Caco-2 (cell line): Measurements from ENCODE around the gene MTMR6. TPM values are rescaled to one million over a fixed set of nuclear protein-coding genes. Genes with fewer than 3 reads are reported as not detected.

Source experiments
- BruUV-seq: library from RNA; stranded (reverse); fragments of 400-500 nt; replicated peaks from 2 replicates; lab custom pipeline; 2021; lab: Mats Ljungman, UMichigan
- CTCF ChIA-PET: fragments of 300-600 bp; sonication (Branson Sonifier 250); formaldehyde crosslinking; loops from one replicate; lab custom pipeline; 2022; ENCODE audit warnings: antibody characterized with exemption; lab: Charles Lee
- POLR2A ChIA-PET: fragments of 300-600 bp; sonication (Branson Sonifier 250); formaldehyde crosslinking; loops from one replicate; lab custom pipeline; 2022; ENCODE audit warnings: antibody characterized with exemption; lab: Charles Lee
- DNase-seq, 2 experiments: peaks; one replicate each; pipeline versions ENCODE4 v3.0.0 to v3.0.0-alpha.2; 2020 to 2022
- H3K27me3 ChIP-seq: replicated peaks from 2 replicates; pipeline ENCODE4 v1.6.0; 2011; ENCODE audit warnings: low read length; ENCODE audit not compliant: control insufficient read depth, insufficient read depth
- H3K36me3 ChIP-seq: 2 replicates; pipeline ENCODE4 v1.5.1; 2011; ENCODE audit warnings: low read length; ENCODE audit not compliant: control insufficient read depth, insufficient read depth
- H3K4me1 ChIP-seq: fragments of 250-450 bp; sonication (Bioruptor Pico); 2 replicates; pipeline ENCODE4 v1.5.1; 2020; ENCODE audit warnings: mild to moderate bottlenecking
- H3K4me3 ChIP-seq: 2 replicates; pipeline ENCODE4 v1.5.1; 2011; ENCODE audit warnings: low read depth, mild to moderate bottlenecking, control low read depth, low read length
- H3K9me3 ChIP-seq: fragments of 250-450 bp; sonication (Bioruptor Pico); 2 replicates; pipeline ENCODE4 v1.5.1; 2020; ENCODE audit warnings: mild to moderate bottlenecking, moderate library complexity
- H3K27ac Mint-ChIP-seq: one replicate; pipeline ENCODE4 v1.8.0; 2022; ENCODE audit warnings: mixed read lengths; ENCODE audit not compliant: unreplicated experiment
- H3K27me3 Mint-ChIP-seq: one replicate; pipeline ENCODE4 v1.8.0; 2022; ENCODE audit warnings: mixed read lengths; ENCODE audit not compliant: insufficient read depth, unreplicated experiment
- H3K36me3 Mint-ChIP-seq: one replicate; pipeline ENCODE4 v1.8.0; 2022; ENCODE audit warnings: mild to moderate bottlenecking, mixed read lengths; ENCODE audit not compliant: insufficient read depth, unreplicated experiment
- H3K4me1 Mint-ChIP-seq: one replicate; pipeline ENCODE4 v1.8.0; 2022; ENCODE audit warnings: low read depth, mixed read lengths; ENCODE audit not compliant: unreplicated experiment
- H3K4me3 Mint-ChIP-seq: one replicate; pipeline ENCODE4 v1.8.0; 2022; ENCODE audit warnings: mild to moderate bottlenecking, moderate library complexity, mixed read lengths; ENCODE audit not compliant: unreplicated experiment
- H3K9me3 Mint-ChIP-seq: one replicate; pipeline ENCODE4 v1.8.0; 2022; ENCODE audit warnings: mixed read lengths; ENCODE audit not compliant: unreplicated experiment
- intact Hi-C: fragments of 100-400 bp; cut with micrococcal nuclease; formaldehyde crosslinking; loops from one replicate; pipeline ENCODE4 v1.10.0; 2022; ENCODE audit not compliant: unreplicated experiment
- total RNA-seq: library from RNA; stranded (reverse); gene quantifications from 2 replicates; pipeline ENCODE4 v1.2.3, GENCODE V29; 2022
- TF ChIP-seq, protein P1 (sequence below), 2 experiments: fragments of 200-600 bp in 1 of 2; IDR thresholded peaks; 1 replicate in 1 of 2; 2 replicates in 1 of 2; pipeline versions ENCODE4 v1.5.1 to v1.8.0; 2011 to 2022; ENCODE audit warnings: antibody characterized with exemption in 1 of 2, control low read depth in 1 of 2, inconsistent platforms in 1 of 2, low read depth in 1 of 2, low read length in 1 of 2, mild to moderate bottlenecking in 1 of 2, moderate library complexity in 1 of 2; ENCODE audit not compliant: insufficient read depth in 1 of 2, severe bottlenecking in 1 of 2, unreplicated experiment in 1 of 2

The MTMR6 gene
- total RNA-seq, 1 experiment from 2014 or later, result 13.0 TPM

DNA sequence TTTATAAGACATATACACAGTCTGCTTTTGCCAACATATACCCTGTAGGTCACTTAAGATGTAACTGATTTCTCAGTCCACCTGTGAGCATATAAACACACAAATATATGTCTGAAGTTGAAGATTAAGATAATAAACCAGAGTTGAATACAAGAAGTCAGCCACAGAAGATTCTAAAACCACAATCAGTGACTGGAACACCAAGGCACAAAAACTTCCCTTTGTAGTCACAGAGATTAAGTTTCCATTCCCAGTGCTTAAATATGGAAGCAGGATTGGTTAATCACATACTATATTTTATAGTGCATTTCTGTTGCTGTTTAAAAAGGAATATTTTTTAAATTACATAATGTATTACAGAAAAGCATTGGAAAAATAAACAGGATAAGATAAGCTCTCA, 39.9 kb downstream of the MTMR6 start:
- no peak overlapping the region for H3K4me3 ChIP-seq
- no peaks in the 10 kb centered on the region for H3K27me3 ChIP-seq
- Mint-ChIP-seq H3K4me1 (no peaks in the 10 kb centered on the region), H3K36me3 (peaks cover 8% of the 10 kb centered on the region), H3K4me3 (no peak overlapping the region), H3K27me3 (no peaks in the 10 kb centered on the region), H3K27ac (no peak overlapping the region), H3K9me3 (no peaks in the 10 kb centered on the region)
- TF ChIP-seq, protein P1, sequence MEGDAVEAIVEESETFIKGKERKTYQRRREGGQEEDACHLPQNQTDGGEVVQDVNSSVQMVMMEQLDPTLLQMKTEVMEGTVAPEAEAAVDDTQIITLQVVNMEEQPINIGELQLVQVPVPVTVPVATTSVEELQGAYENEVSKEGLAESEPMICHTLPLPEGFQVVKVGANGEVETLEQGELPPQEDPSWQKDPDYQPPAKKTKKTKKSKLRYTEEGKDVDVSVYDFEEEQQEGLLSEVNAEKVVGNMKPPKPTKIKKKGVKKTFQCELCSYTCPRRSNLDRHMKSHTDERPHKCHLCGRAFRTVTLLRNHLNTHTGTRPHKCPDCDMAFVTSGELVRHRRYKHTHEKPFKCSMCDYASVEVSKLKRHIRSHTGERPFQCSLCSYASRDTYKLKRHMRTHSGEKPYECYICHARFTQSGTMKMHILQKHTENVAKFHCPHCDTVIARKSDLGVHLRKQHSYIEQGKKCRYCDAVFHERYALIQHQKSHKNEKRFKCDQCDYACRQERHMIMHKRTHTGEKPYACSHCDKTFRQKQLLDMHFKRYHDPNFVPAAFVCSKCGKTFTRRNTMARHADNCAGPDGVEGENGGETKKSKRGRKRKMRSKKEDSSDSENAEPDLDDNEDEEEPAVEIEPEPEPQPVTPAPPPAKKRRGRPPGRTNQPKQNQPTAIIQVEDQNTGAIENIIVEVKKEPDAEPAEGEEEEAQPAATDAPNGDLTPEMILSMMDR (IDR thresholded peaks at IDR 0.05; ENCODE audit: insufficient read depth in 1 of 2, low read depth in 1 of 2, low read length in 1 of 2, severe bottlenecking in 1 of 2, unreplicated experiment in 1 of 2), result no peak
- no peaks in the 10 kb centered on the region for H3K36me3 ChIP-seq
- no peaks in the 10 kb centered on the region for H3K4me1 ChIP-seq
- H3K9me3 ChIP-seq, result no peaks in the 10 kb centered on the region
- POLR2A ChIA-PET, result no interaction called here
- no peak for DNase-seq
- no TSS peak for BruUV-seq
- intact Hi-C loops, result no loop called here
- CTCF ChIA-PET, result no interaction called here

DNA sequence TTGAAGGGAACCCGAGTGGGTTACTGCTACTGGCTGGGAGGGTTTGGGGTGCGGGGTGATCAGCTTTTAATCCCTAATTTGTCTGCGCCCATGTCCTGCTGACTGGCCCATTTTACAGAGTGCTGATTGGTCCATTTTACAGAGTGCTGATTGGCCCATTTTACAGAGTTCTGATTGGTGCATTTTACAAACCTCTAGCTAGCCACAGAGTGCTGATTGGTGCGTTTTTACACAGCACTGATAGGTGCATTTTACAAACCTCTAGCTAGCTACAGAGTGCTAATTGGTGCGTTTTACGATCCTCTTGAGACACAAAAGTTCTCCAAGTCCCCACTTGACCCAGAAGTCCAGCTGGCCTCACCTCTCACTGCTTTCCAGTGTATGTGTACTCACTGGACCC, 43.2 kb downstream of the MTMR6 start:
- POLR2A ChIA-PET, result no interaction called here
- Histone ChIP-seq H3K27me3 (no peaks in the 10 kb centered on the region), H3K9me3 (no peaks in the 10 kb centered on the region), H3K4me3 (no peak overlapping the region), H3K36me3 (no peaks in the 10 kb centered on the region), H3K4me1 (no peaks in the 10 kb centered on the region)
- no peaks in the 10 kb centered on the region for H3K27me3 Mint-ChIP-seq
- no peak for DNase-seq
- H3K36me3 Mint-ChIP-seq, result no peaks in the 10 kb centered on the region
- no peak overlapping the region for H3K27ac Mint-ChIP-seq
- H3K4me3 Mint-ChIP-seq, result no peak overlapping the region
- CTCF ChIA-PET, result no interaction called here
- TF ChIP-seq, protein P1 (IDR thresholded peaks at IDR 0.05; ENCODE audit: insufficient read depth in 1 of 2, low read depth in 1 of 2, low read length in 1 of 2, severe bottlenecking in 1 of 2, unreplicated experiment in 1 of 2), result no peak
- BruUV-seq, result no TSS peak
- no peaks in the 10 kb centered on the region for H3K9me3 Mint-ChIP-seq
- H3K4me1 Mint-ChIP-seq, result no peaks in the 10 kb centered on the region
- intact Hi-C loops, result no loop called here

DNA sequence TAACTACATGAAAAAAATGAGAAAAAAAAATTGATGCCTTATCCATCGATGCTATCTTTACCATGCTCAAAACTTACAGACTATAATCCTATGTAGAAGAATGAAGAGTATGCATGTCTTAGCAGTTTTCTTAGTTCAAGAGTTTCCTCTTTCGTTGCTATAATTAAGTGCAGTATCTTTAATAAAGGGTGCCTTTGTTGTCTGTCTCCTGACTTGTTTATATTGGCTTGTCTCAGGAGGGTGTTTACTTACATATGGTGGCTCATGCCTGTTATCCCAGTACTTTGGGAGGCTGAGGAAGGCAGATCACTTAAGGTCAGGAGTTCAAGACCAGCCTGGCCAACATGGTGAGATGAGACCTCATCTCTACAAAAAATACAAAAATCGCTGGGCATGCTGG, 44.3 kb downstream of the MTMR6 start:
- H3K9me3 Mint-ChIP-seq, result no peaks in the 10 kb centered on the region
- POLR2A ChIA-PET, result no interaction called here
- CTCF ChIA-PET, result no interaction called here

More for the DNA sequence above, 44.3 kb downstream of the MTMR6 start:
- H3K4me3 Mint-ChIP-seq, result no peak overlapping the region
- H3K36me3 Mint-ChIP-seq, result no peaks in the 10 kb centered on the region
- H3K36me3 ChIP-seq, result no peaks in the 10 kb centered on the region
- no peaks in the 10 kb centered on the region for H3K9me3 ChIP-seq
- intact Hi-C loops, result no loop called here
- no peak for DNase-seq
- no peak overlapping the region for H3K4me3 ChIP-seq
- no peak overlapping the region for H3K27ac Mint-ChIP-seq
- H3K27me3 Mint-ChIP-seq, result no peaks in the 10 kb centered on the region
- H3K4me1 Mint-ChIP-seq, result no peaks in the 10 kb centered on the region
- H3K4me1 ChIP-seq, result no peaks in the 10 kb centered on the region
- no TSS peak for BruUV-seq
- TF ChIP-seq, protein P1 (IDR thresholded peaks at IDR 0.05; ENCODE audit: insufficient read depth in 1 of 2, low read depth in 1 of 2, low read length in 1 of 2, severe bottlenecking in 1 of 2, unreplicated experiment in 1 of 2), result no peak
- no peaks in the 10 kb centered on the region for H3K27me3 ChIP-seq
